Esophagus muscularis mucosa (tissue), 4 donors: Measurements from ENCODE around the gene KHDRBS2. TPM values are rescaled to one million over a fixed set of nuclear protein-coding genes. Genes with fewer than 3 reads are reported as not detected.

ENCODE experiments used
- DNase-seq: peaks from one replicate; pipeline ENCODE4 v3.0.0-alpha.2; 2017; ENCODE audit errors: extremely low spot score
- H3K27ac ChIP-seq, 4 donors: fragments of 200-600 bp; sonication (generic); replicated peaks in 1 of 4; 1 replicate in 3 of 4; 2 replicates in 1 of 4; pipeline ENCODE4 v1.5.1; 2016 to 2019; ENCODE audit warnings: mild to moderate bottlenecking in 1 of 4
- H3K27me3 ChIP-seq, 4 donors: fragments of 200-600 bp; sonication (generic); one replicate each; pipeline versions ENCODE4 v1.5.1 to v1.6.0; 2016 to 2019
- H3K36me3 ChIP-seq, 4 donors: fragments of 200-600 bp; sonication (generic); one replicate each; pipeline ENCODE4 v1.5.1; 2016 to 2019
- H3K4me1 ChIP-seq, 4 donors: fragments of 200-600 bp; sonication (generic); one replicate each; pipeline ENCODE4 v1.5.1; 2016 to 2019
- H3K4me3 ChIP-seq, 4 donors: fragments of 200-600 bp; sonication (generic); 1 replicate in 2 of 4; 2 replicates in 2 of 4; pipeline ENCODE4 v1.5.1; 2016 to 2019; ENCODE audit warnings: mild to moderate bottlenecking in 4 of 4, moderate library complexity in 1 of 4
- H3K9me3 ChIP-seq, 4 donors: fragments of 200-600 bp; sonication (generic); 1 replicate in 3 of 4; 2 replicates in 1 of 4; pipeline ENCODE4 v1.5.1; 2016 to 2019
- EP300 ChIP-seq: sonication (generic); formaldehyde crosslinking; IDR thresholded peaks from one replicate; pipeline ENCODE4 v1.6.1; 2017; ENCODE audit warnings: antibody characterized with exemption
- POLR2A ChIP-seq: fragments of 450-650 bp; IDR thresholded peaks from one replicate; pipeline ENCODE4 v1.6.1; 2017; ENCODE audit warnings: antibody characterized with exemption, moderate library complexity, mild to moderate bottlenecking, low read depth
- POLR2AphosphoS5 ChIP-seq, 2 donors: sonication (generic); formaldehyde crosslinking; IDR thresholded peaks; one replicate each; pipeline ENCODE4 v1.6.1; 2017; ENCODE audit warnings: antibody characterized with exemption in 2 of 2
- WGBS: methylation state at CpG from one replicate; pipeline ENCODE4 v1.1.5; 2018; 5-methylcytosine and 5-hydroxymethylcytosine counted together
- intact Hi-C: fragments of 100-400 bp; cut with DNase I; formaldehyde crosslinking; loops from one replicate; pipeline ENCODE4 v1.15.1; 2023
- total RNA-seq, 4 donors: library from RNA; depleted of rRNA; stranded (reverse); fragments of >200 nt; gene quantifications; one replicate each; pipeline versions ENCODE4 v1.1.0 to v1.2.1, GENCODE V29; 2016
- TF ChIP-seq, protein P1 (sequence below), 3 experiments: fragments of 200-600 bp in 2 of 3; fragments of 450-650 bp in 1 of 3; sonication (generic) in 2 of 3; IDR thresholded peaks; one replicate each; pipeline ENCODE4 v1.5.1; 2017 to 2019; ENCODE audit warnings: antibody characterized with exemption in 3 of 3, mild to moderate bottlenecking in 2 of 3, moderate library complexity in 1 of 3

Gene KHDRBS2
- total RNA-seq, 4 donors from 2014 or later = 0.17 to 1.7 (median 0.32) TPM; not detected in 1

DNA sequence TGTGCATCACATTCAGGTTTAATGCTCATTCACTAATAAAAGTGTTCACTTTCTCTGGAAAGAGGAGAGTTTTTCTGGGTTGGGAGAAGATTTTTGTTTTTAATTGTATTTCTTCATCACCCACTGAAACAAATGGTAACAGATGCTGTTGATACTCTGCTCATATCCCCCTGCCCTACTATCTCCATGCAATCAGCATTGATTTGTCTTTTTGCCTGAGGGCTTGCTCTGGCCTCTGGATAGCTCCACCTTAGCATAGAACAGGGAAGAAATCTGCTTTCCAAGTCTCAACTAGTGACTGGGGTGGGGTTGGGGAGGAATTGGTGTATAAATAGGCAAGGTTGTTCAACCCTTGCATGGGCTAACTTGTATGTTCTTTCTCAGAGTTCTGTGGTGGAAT is 296.4 kb downstream of the KHDRBS2 start:
- Histone ChIP-seq H3K27me3 (no peaks in the 10 kb centered on the region), H3K27ac (no peak overlapping the region), H3K36me3 (no peaks in the 10 kb centered on the region), H3K9me3 (no peaks in the 10 kb centered on the region), H3K4me3 (no peak overlapping the region), H3K4me1 (no peaks in the 10 kb centered on the region)
- TF ChIP-seq POLR2AphosphoS5 (IDR thresholded peaks at IDR 0.05) (no peak), EP300 (no peak), POLR2A (no peak)
- TF ChIP-seq, protein P1, sequence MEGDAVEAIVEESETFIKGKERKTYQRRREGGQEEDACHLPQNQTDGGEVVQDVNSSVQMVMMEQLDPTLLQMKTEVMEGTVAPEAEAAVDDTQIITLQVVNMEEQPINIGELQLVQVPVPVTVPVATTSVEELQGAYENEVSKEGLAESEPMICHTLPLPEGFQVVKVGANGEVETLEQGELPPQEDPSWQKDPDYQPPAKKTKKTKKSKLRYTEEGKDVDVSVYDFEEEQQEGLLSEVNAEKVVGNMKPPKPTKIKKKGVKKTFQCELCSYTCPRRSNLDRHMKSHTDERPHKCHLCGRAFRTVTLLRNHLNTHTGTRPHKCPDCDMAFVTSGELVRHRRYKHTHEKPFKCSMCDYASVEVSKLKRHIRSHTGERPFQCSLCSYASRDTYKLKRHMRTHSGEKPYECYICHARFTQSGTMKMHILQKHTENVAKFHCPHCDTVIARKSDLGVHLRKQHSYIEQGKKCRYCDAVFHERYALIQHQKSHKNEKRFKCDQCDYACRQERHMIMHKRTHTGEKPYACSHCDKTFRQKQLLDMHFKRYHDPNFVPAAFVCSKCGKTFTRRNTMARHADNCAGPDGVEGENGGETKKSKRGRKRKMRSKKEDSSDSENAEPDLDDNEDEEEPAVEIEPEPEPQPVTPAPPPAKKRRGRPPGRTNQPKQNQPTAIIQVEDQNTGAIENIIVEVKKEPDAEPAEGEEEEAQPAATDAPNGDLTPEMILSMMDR (IDR thresholded peaks at IDR 0.05) = no peak
- no peak for DNase-seq
- intact Hi-C loops = no loop called here

GRCh38 chr6:61980622-61981021 is 305.4 kb downstream of the KHDRBS2 start:
- TF ChIP-seq POLR2A (no peak), POLR2AphosphoS5 (IDR thresholded peaks at IDR 0.05) (no peak), EP300 (no peak)
- TF ChIP-seq, protein P1 (IDR thresholded peaks at IDR 0.05) = no peak
- Histone ChIP-seq H3K36me3 (no peaks in the 10 kb centered on the region), H3K27ac (no peak overlapping the region), H3K4me1 (no peaks in the 10 kb centered on the region), H3K27me3 (no peaks in the 10 kb centered on the region), H3K4me3 (no peak overlapping the region), H3K9me3 (no peaks in the 10 kb centered on the region)
- DNase-seq = no peak
- 83% methylated on average over 1 of the region's 1 CpG for WGBS
- intact Hi-C loops = no loop called here

DNA sequence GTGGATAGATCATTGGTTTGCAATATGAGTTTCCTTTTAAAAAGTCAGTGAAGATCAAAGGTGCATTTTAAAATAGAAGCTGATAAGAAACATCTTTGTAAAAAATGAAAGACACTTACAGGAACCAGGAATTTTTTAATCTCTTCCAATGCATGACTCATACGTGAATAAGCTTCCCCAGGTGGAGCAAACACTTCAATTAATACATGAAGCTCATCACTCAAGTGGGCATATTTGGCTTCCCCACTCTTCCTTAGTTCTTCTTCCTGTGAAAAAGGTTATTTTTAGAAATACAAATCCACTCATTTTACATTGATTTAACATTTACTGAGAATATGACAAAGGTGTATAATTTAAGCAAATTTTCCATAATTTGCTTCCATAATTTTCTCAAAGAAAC is 308.1 kb downstream of the KHDRBS2 start:
- Histone ChIP-seq H3K4me1 (no peaks in the 10 kb centered on the region), H3K27me3 (no peaks in the 10 kb centered on the region), H3K27ac (no peak overlapping the region), H3K4me3 (no peak overlapping the region), H3K9me3 (no peaks in the 10 kb centered on the region), H3K36me3 (no peaks in the 10 kb centered on the region)
- TF ChIP-seq, protein P1 (IDR thresholded peaks at IDR 0.05) = no peak
- TF ChIP-seq POLR2AphosphoS5 (IDR thresholded peaks at IDR 0.05) = no peak
- TF ChIP-seq EP300 = no peak
- TF ChIP-seq POLR2A = no peak
- 41% methylated on average over 1 of the region's 1 CpG for WGBS
- no peak for DNase-seq
- intact Hi-C loops = no loop called here

- DNase-seq = no peak
- Histone ChIP-seq H3K4me3 (no peak overlapping the region), H3K9me3 (no peaks in the 10 kb centered on the region), H3K36me3 (no peaks in the 10 kb centered on the region), H3K27me3 (no peaks in the 10 kb centered on the region), H3K4me1 (no peaks in the 10 kb centered on the region), H3K27ac (no peak overlapping the region)
- 32% methylated on average over 1 of the region's 1 CpG for WGBS
- intact Hi-C loops = no loop called here
- TF ChIP-seq EP300 (no peak), POLR2A (no peak), POLR2AphosphoS5 (IDR thresholded peaks at IDR 0.05) (no peak)
- TF ChIP-seq, protein P1 (IDR thresholded peaks at IDR 0.05) = no peak
Measured at GRCh38 chr6:61977099-61977498, 308.9 kb downstream of the KHDRBS2 start.

GRCh38 chr6:61959196-61959595 is 326.8 kb downstream of the KHDRBS2 start:
- no peak for TF ChIP-seq POLR2AphosphoS5 (IDR thresholded peaks at IDR 0.05)
- TF ChIP-seq EP300 = no peak
- TF ChIP-seq POLR2A = no peak
- TF ChIP-seq, protein P1 (IDR thresholded peaks at IDR 0.05) = no peak
- 86% methylated on average over 2 of the region's 2 CpGs for WGBS
- H3K4me1 ChIP-seq = no peaks in the 10 kb centered on the region
- DNase-seq = no peak
- H3K27ac ChIP-seq = no peak overlapping the region
- H3K27me3 ChIP-seq = no peaks in the 10 kb centered on the region
- H3K9me3 ChIP-seq = peaks cover 0 to 7% (median 3%) of the 10 kb centered on the region in 4 donors
- intact Hi-C loops = no loop called here
- no peaks in the 10 kb centered on the region for H3K36me3 ChIP-seq
- H3K4me3 ChIP-seq = no peak overlapping the region
